Right hindlimb (tissue), 1 donor: Measurements from ENCODE around the gene NRL.

Experiments used
- DNase-seq: peaks from one replicate; pipeline ENCODE4 v3.0.0-alpha.2; 2018

The NRL gene

GRCh38 chr14:24098927-24099813, 15.6 kb downstream of the NRL start:
- DNase-seq: no peak

GRCh38 chr14:24098229-24098926, 16.4 kb downstream of the NRL start:
- DNase-seq: no peak

- no peak for DNase-seq
These were observed 18.1 kb downstream of the NRL start for GRCh38 chr14:24096545-24097181.

- DNase-seq: no peak
These were observed 19.3 kb downstream of the NRL start for GRCh38 chr14:24095271-24096068.

GRCh38 chr14:24094841-24095270, 19.9 kb downstream of the NRL start:
- DNase-seq: no peak

GRCh38 chr14:24093901-24094840, 20.6 kb downstream of the NRL start, which contains the start of gene PCK2:
PCK2 (plus strand) TSS chr14:24094311; CDS start chr14:24094406, 95 bp downstream.
- DNase-seq: peak; percentile 89

- no peak for DNase-seq
These were observed 21.4 kb downstream of the NRL start for GRCh38 chr14:24093207-24093900.

- peak; percentile 38 for DNase-seq
These were observed 22.1 kb downstream of the NRL start for GRCh38 chr14:24092505-24093206.

GRCh38 chr14:24092110-24092504, 22.6 kb downstream of the NRL start:
- DNase-seq: no peak

- DNase-seq: no peak
These were observed 24.9 kb downstream of the NRL start for GRCh38 chr14:24089890-24090289.

GRCh38 chr14:24088095-24088494, 26.7 kb downstream of the NRL start:
- no peak for DNase-seq

- no peak for DNase-seq
These were observed 27.7 kb downstream of the NRL start for GRCh38 chr14:24087004-24087403.

- DNase-seq: no peak
These were observed 28.4 kb downstream of the NRL start for GRCh38 chr14:24086193-24086955.

- no peak for DNase-seq
These were observed 29.5 kb downstream of the NRL start for GRCh38 chr14:24085215-24085614.

GRCh38 chr14:24084440-24084839, 30.3 kb downstream of the NRL start:
- no peak for DNase-seq

- DNase-seq: no peak
These were observed 31.3 kb downstream of the NRL start for GRCh38 chr14:24083462-24083861.

GRCh38 chr14:24082411-24083080, 32.2 kb downstream of the NRL start:
- DNase-seq: no peak

GRCh38 chr14:24081739-24082211, 33.0 kb downstream of the NRL start:
- no peak for DNase-seq
